ENCODE measurements around the gene MAP3K14. TPM values are rescaled to one million over a fixed set of nuclear protein-coding genes. Genes with fewer than 3 reads are reported as not detected.
"Not testable (repeated sequence)": the region's sequence is repeated elsewhere in the genome, so short reads cannot be mapped to it uniquely, and the experiment has no call there.

The MAP3K14 gene
- total RNA-seq, 2 donors from 2014 or later: 4.6 to 5.5 TPM

- no peak overlapping the region for H3K27ac Mint-ChIP-seq
- H3K4me3 Mint-ChIP-seq: no peak overlapping the region
- WGBS, 2 experiments (ENCODE audit: insufficient coverage in 1 of 2, insufficient read length in 1 of 2): 82 to 96% methylated on average over 3 to 4 of the region's 4 CpGs
- no peaks in the 10 kb centered on the region for H3K9me3 Mint-ChIP-seq
- Histone ChIP-seq H3K36me3 (ENCODE audit: control insufficient read depth, insufficient read depth, low read length) (peaks cover 4% of the 10 kb centered on the region), H3K4me1 (ENCODE audit: control insufficient read depth, insufficient read depth, low read length) (peaks cover 6% of the 10 kb centered on the region), H3K9me3 (ENCODE audit: control insufficient read depth, low read length) (no peaks in the 10 kb centered on the region), H3K27me3 (ENCODE audit: control insufficient read depth, insufficient read depth, low read length, poor library complexity, severe bottlenecking) (no peaks in the 10 kb centered on the region), H3K27ac (ENCODE audit: low read depth, low read length) (no peak overlapping the region), H3K9ac (ENCODE audit: extremely low read depth, low read length, poor library complexity, severe bottlenecking) (no peak overlapping the region), H3K4me3 (ENCODE audit: low read length) (no peak overlapping the region)
- peaks cover 23% of the 10 kb centered on the region for H3K4me1 Mint-ChIP-seq
- peaks cover 9% of the 10 kb centered on the region for H3K36me3 Mint-ChIP-seq (ENCODE audit: low read depth)
- no peak for TF ChIP-seq CTCF (conservative IDR thresholded peaks at IDR 0.05)
- DNase-seq: no peak
- H3K27me3 Mint-ChIP-seq (ENCODE audit: insufficient read depth): peaks cover 12% of the 10 kb centered on the region
Observed at GRCh38 chr17:45253879-45254278, 62.9 kb downstream of the MAP3K14 start.

- not testable (repeated sequence) for H3K9ac ChIP-seq (ENCODE audit: extremely low read depth, low read length, poor library complexity, severe bottlenecking); H3K4me1 ChIP-seq (ENCODE audit: control insufficient read depth, insufficient read depth, low read length); H3K9me3 Mint-ChIP-seq; H3K36me3 ChIP-seq (ENCODE audit: control insufficient read depth, insufficient read depth, low read length); H3K9me3 ChIP-seq (ENCODE audit: control insufficient read depth, low read length); DNase-seq; H3K36me3 Mint-ChIP-seq (ENCODE audit: low read depth); H3K27me3 ChIP-seq (ENCODE audit: control insufficient read depth, insufficient read depth, low read length, poor library complexity, severe bottlenecking); H3K4me3 Mint-ChIP-seq; H3K4me3 ChIP-seq (ENCODE audit: low read length); H3K27ac ChIP-seq (ENCODE audit: low read depth, low read length); H3K27ac Mint-ChIP-seq
- Mint-ChIP-seq H3K4me1 (peaks cover 28% of the 10 kb centered on the region), H3K27me3 (ENCODE audit: insufficient read depth) (peaks cover 11% of the 10 kb centered on the region)
- WGBS, 2 experiments (ENCODE audit: insufficient coverage in 1 of 2, insufficient read length in 1 of 2): 98 to 100% methylated on average over 4 to 7 of the region's 7 CpGs
Observed at GRCh38 chr17:45253237-45253636, 63.6 kb downstream of the MAP3K14 start.

GRCh38 chr17:45251931-45252330 is 64.9 kb downstream of the MAP3K14 start:
- Histone ChIP-seq H3K27ac (ENCODE audit: low read depth, low read length) (no peak overlapping the region), H3K9ac (ENCODE audit: extremely low read depth, low read length, poor library complexity, severe bottlenecking) (no peak overlapping the region), H3K9me3 (ENCODE audit: control insufficient read depth, low read length) (no peaks in the 10 kb centered on the region), H3K27me3 (ENCODE audit: control insufficient read depth, insufficient read depth, low read length, poor library complexity, severe bottlenecking) (no peaks in the 10 kb centered on the region), H3K4me3 (ENCODE audit: low read length) (no peak overlapping the region), H3K36me3 (ENCODE audit: control insufficient read depth, insufficient read depth, low read length) (peaks cover 4% of the 10 kb centered on the region), H3K4me1 (ENCODE audit: control insufficient read depth, insufficient read depth, low read length) (peaks cover 9% of the 10 kb centered on the region)
- H3K4me1 Mint-ChIP-seq: peaks cover 21% of the 10 kb centered on the region
- H3K9me3 Mint-ChIP-seq: no peaks in the 10 kb centered on the region
- DNase-seq: no peak
- 92% methylated on average over 7 of the region's 7 CpGs for WGBS, 2 experiments (ENCODE audit: insufficient coverage in 1 of 2, insufficient read length in 1 of 2)
- H3K4me3 Mint-ChIP-seq: no peak overlapping the region
- H3K36me3 Mint-ChIP-seq (ENCODE audit: low read depth): peaks cover 9% of the 10 kb centered on the region
- no peak for TF ChIP-seq CTCF (conservative IDR thresholded peaks at IDR 0.05)
- no peak overlapping the region for H3K27ac Mint-ChIP-seq
- peaks cover 12% of the 10 kb centered on the region for H3K27me3 Mint-ChIP-seq (ENCODE audit: insufficient read depth)
